ENCODE results near the gene ZNF425. TPM values are rescaled to one million over a fixed set of nuclear protein-coding genes. Genes with fewer than 3 reads are reported as not detected.

ZNF425 gene
- total RNA-seq, 1 experiment from 2014 or later, result 3.3 TPM

DNA sequence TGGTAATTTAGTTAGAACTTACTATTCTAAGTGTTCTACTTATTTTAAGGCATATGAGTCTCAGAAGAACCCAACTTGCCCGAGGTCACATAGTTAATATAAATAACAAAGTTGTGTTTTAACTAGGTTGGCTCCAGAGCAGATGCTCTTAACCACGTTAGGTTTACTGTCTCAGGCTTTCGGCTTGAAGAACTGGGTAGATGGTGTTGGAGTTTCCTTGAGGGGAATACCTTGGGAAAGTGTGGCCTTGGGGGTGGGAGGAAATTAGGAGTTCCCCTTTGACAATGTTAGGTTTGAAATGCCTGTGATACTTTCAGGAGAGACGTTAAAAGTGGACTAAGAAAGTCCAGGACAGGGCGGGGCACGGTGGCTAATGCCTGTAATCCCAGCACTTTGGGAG, 30.8 kb upstream of the ZNF425 start:
- no peak for DNase-seq (ENCODE audit: unreplicated experiment)
- TF ChIP-seq, protein P1, sequence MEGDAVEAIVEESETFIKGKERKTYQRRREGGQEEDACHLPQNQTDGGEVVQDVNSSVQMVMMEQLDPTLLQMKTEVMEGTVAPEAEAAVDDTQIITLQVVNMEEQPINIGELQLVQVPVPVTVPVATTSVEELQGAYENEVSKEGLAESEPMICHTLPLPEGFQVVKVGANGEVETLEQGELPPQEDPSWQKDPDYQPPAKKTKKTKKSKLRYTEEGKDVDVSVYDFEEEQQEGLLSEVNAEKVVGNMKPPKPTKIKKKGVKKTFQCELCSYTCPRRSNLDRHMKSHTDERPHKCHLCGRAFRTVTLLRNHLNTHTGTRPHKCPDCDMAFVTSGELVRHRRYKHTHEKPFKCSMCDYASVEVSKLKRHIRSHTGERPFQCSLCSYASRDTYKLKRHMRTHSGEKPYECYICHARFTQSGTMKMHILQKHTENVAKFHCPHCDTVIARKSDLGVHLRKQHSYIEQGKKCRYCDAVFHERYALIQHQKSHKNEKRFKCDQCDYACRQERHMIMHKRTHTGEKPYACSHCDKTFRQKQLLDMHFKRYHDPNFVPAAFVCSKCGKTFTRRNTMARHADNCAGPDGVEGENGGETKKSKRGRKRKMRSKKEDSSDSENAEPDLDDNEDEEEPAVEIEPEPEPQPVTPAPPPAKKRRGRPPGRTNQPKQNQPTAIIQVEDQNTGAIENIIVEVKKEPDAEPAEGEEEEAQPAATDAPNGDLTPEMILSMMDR (IDR thresholded peaks at IDR 0.05; ENCODE audit: unreplicated experiment), result no peak
- H3K27me3 Mint-ChIP-seq (ENCODE audit: insufficient read depth, unreplicated experiment), result no peaks in the 10 kb centered on the region
- no TSS peak for BruUV-seq (replicated peaks)
- H3K4me3 Mint-ChIP-seq (ENCODE audit: unreplicated experiment), result no peak overlapping the region
- intact Hi-C loops (cut with micrococcal nuclease), result no loop called here
- peaks cover 51% of the 10 kb centered on the region for H3K36me3 Mint-ChIP-seq (ENCODE audit: insufficient read depth, unreplicated experiment)
- ChIA-PET POLR2A (no interaction called here), CTCF (interaction anchor here (0.6 to 1.3 kb wide), 2 partner anchors 10 to 70 kb away, joined by 3 to 5 read pairs; partner anchors contain the start of gene ZNF398)
- H3K9me3 Mint-ChIP-seq (ENCODE audit: unreplicated experiment), result no peaks in the 10 kb centered on the region
- peaks cover 6% of the 10 kb centered on the region for H3K4me1 Mint-ChIP-seq (ENCODE audit: insufficient read depth, unreplicated experiment)
- no peak overlapping the region for H3K27ac Mint-ChIP-seq (ENCODE audit: low read depth, unreplicated experiment)

DNA sequence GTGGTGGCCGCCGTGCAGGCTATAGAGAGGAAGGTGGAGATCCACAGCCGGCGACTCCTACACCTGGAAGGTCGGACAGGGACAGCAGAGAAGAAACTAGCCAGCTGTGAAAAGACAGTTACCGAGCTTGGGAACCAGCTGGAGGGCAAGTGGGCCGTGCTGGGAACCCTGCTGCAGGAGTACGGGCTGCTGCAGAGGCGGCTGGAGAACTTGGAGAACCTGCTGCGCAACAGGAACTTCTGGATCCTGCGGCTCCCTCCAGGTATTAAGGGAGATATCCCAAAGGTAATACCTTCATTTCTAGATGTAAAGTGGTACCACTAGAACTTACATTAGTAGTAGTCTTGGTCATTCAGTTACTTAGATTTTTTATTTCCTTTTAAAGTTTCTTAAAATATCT, 27.9 kb upstream of the ZNF425 start:
- Mint-ChIP-seq H3K9me3 (ENCODE audit: unreplicated experiment) (no peaks in the 10 kb centered on the region), H3K27me3 (ENCODE audit: insufficient read depth, unreplicated experiment) (no peaks in the 10 kb centered on the region), H3K4me1 (ENCODE audit: insufficient read depth, unreplicated experiment) (peaks cover 7% of the 10 kb centered on the region), H3K27ac (ENCODE audit: low read depth, unreplicated experiment) (no peak overlapping the region), H3K36me3 (ENCODE audit: insufficient read depth, unreplicated experiment) (peaks cover 31% of the 10 kb centered on the region), H3K4me3 (ENCODE audit: unreplicated experiment) (no peak overlapping the region)
- intact Hi-C loops (cut with micrococcal nuclease), result no loop called here
- no peak for DNase-seq (ENCODE audit: unreplicated experiment)
- CTCF ChIA-PET, result interaction anchor here (1.8 kb wide), 1 partner anchor 28 kb away, joined by 6 read pairs; the partner anchor contains the start of gene ZNF425
- POLR2A ChIA-PET, result no interaction called here
- BruUV-seq (replicated peaks), result no TSS peak
- TF ChIP-seq, protein P1 (IDR thresholded peaks at IDR 0.05; ENCODE audit: unreplicated experiment), result no peak

DNA sequence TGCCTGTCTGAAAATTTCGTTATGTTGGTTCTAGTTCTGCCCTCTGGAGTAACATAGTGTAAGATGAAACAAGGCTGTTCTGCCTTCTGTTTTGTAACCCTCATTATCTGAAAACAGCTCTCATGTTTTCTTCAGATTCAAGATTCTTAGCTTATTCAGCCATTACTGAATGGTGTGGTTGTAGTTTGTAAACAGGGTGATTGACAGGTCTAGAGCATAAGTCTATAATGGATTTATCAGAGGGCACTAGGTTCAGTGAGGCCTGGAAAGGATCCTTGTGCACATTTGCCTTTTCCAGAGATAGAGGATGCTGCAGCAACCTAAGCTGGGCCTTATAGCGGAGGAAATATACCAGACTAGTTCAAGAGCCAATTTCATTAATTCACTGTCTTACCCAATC, 27.2 kb upstream of the ZNF425 start:
- H3K4me3 Mint-ChIP-seq (ENCODE audit: unreplicated experiment), result no peak overlapping the region
- intact Hi-C loops (cut with micrococcal nuclease), result no loop called here
- TF ChIP-seq, protein P1 (IDR thresholded peaks at IDR 0.05; ENCODE audit: unreplicated experiment), result no peak
- CTCF ChIA-PET, result interaction anchor here (1.5 to 1.8 kb wide), 2 partner anchors 16 to 27 kb away, joined by 5 to 6 read pairs; partner anchors contain the start of gene ZNF425
- H3K27me3 Mint-ChIP-seq (ENCODE audit: insufficient read depth, unreplicated experiment), result no peaks in the 10 kb centered on the region
- H3K9me3 Mint-ChIP-seq (ENCODE audit: unreplicated experiment), result no peaks in the 10 kb centered on the region
- no peak for DNase-seq (ENCODE audit: unreplicated experiment)
- no peak overlapping the region for H3K27ac Mint-ChIP-seq (ENCODE audit: low read depth, unreplicated experiment)
- H3K4me1 Mint-ChIP-seq (ENCODE audit: insufficient read depth, unreplicated experiment), result peaks cover 7% of the 10 kb centered on the region
- POLR2A ChIA-PET, result interaction anchor here (0.6 to 0.7 kb wide), 3 partner anchors 124 to 1491 kb away, joined by 3 read pairs; no protein-coding TSS in a partner anchor
- peaks cover 25% of the 10 kb centered on the region for H3K36me3 Mint-ChIP-seq (ENCODE audit: insufficient read depth, unreplicated experiment)
- no TSS peak for BruUV-seq (replicated peaks)

DNA sequence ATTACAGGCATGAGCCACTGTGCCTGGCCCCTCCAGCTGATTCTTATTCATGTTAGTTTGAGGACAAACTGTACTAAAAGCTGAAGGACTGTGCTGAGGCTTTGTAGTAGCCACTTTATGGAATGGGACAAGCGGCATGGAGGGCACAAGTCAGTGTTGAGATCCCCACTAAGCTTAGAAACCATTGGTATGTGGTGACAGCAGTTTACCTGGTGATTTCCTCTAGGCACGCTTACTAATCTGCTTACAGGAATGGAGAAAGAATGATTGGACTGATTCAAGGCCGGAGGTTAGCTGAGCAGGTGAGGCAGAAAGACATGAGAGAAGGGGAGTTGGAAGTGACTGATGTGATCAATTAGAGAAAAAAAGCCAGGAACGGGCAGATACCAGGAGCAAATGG, 24.9 kb upstream of the ZNF425 start:
- no peaks in the 10 kb centered on the region for H3K9me3 Mint-ChIP-seq (ENCODE audit: unreplicated experiment)

More for the DNA sequence above, 24.9 kb upstream of the ZNF425 start:
- no TSS peak for BruUV-seq (replicated peaks)
- H3K27me3 Mint-ChIP-seq (ENCODE audit: insufficient read depth, unreplicated experiment), result no peaks in the 10 kb centered on the region
- peaks cover 7% of the 10 kb centered on the region for H3K4me1 Mint-ChIP-seq (ENCODE audit: insufficient read depth, unreplicated experiment)
- no peak overlapping the region for H3K4me3 Mint-ChIP-seq (ENCODE audit: unreplicated experiment)
- DNase-seq (ENCODE audit: unreplicated experiment), result no peak
- POLR2A ChIA-PET, result interaction anchor here (0.8 kb wide), 1 partner anchor 30 kb away, joined by 4 read pairs; no protein-coding TSS in a partner anchor
- CTCF ChIA-PET, result interaction anchor here (0.5 to 1.2 kb wide), 7 partner anchors 15 to 474 kb away, joined by 3 read pairs; no protein-coding TSS in a partner anchor
- no peak overlapping the region for H3K27ac Mint-ChIP-seq (ENCODE audit: low read depth, unreplicated experiment)
- H3K36me3 Mint-ChIP-seq (ENCODE audit: insufficient read depth, unreplicated experiment), result peaks cover 11% of the 10 kb centered on the region
- TF ChIP-seq, protein P1 (IDR thresholded peaks at IDR 0.05; ENCODE audit: unreplicated experiment), result no peak
- intact Hi-C loops (cut with micrococcal nuclease), result no loop called here
